Measurements from ENCODE around the gene FKRP. TPM values are rescaled to one million over a fixed set of nuclear protein-coding genes. Genes with fewer than 3 reads are reported as not detected.

FKRP gene
- total and polyA plus RNA-seq, 2 of the 13 experiments (the other 11 are each of a cell fraction or from before 2014, with no cell fraction given): 7.3 to 9.8 TPM

DNA sequence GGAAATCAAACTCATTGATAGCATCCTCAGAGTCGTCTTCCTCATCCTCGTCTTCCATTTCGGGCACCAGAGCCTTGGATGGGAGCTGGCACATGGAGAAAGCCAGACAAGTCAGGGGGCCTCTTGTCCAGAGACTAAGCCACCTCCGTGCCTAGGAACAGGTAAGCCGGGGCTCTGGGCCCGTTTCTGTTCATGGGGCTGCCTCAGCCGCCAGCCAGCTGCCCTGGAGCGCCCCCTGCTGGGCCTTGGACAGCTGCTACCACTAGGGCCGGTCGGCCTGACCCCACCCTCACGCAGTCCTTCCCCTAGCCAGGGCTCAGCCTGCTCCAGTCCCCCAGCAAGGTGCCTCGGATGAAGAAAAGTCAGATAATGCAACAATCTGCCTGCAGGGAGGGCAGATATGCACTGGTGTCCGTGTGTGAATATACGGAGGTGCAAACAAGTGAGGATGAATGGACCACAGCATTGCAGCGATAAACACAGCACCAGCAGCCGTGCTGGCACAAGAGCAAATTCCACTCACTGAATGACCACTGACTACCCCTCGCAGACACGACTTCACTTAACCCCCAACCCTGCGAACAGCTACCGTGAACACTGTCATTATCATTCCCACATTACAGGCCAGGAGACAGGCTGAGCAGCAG, 17.0 kb upstream of the FKRP start (continued):
- TF ChIP-seq RAD21 (CRISPR knock-in tag; IDR thresholded peaks at IDR 0.05) (peak; percentile 86), NFKB2 (CRISPR knock-in tag; IDR thresholded peaks at IDR 0.05; ENCODE audit: borderline replicate concordance) (0 out of 2 replicates have a peak, but pooled peaks have one; percentile 9), GZF1 (CRISPR knock-in tag; IDR thresholded peaks at IDR 0.05) (no peak), ONECUT2 (CRISPR knock-in tag; IDR thresholded peaks at IDR 0.05) (no peak), STAG1 (CRISPR knock-in tag; IDR thresholded peaks at IDR 0.05) (peak; percentile 72), ARID4A (CRISPR knock-in tag; IDR thresholded peaks at IDR 0.05; ENCODE audit: borderline replicate concordance) (peak; percentile 33; the same call in 1 of the 2 replicates), ZNF574 (CRISPR knock-in tag; IDR thresholded peaks at IDR 0.05) (no peak), TFAP4 (IDR thresholded peaks at IDR 0.05; ENCODE audit: borderline replicate concordance, low read depth) (peak; percentile 55), SALL1 (CRISPR knock-in tag; IDR thresholded peaks at IDR 0.05) (peak; percentile 20; the same call in 1 of the 2 replicates), MBNL3 (CRISPR knock-in tag; conservative IDR thresholded peaks at IDR 0.05) (no peak), ZNF687 (CRISPR knock-in tag; IDR thresholded peaks at IDR 0.05) (peak; percentile 57)
- TF ChIP-seq, protein P1, sequence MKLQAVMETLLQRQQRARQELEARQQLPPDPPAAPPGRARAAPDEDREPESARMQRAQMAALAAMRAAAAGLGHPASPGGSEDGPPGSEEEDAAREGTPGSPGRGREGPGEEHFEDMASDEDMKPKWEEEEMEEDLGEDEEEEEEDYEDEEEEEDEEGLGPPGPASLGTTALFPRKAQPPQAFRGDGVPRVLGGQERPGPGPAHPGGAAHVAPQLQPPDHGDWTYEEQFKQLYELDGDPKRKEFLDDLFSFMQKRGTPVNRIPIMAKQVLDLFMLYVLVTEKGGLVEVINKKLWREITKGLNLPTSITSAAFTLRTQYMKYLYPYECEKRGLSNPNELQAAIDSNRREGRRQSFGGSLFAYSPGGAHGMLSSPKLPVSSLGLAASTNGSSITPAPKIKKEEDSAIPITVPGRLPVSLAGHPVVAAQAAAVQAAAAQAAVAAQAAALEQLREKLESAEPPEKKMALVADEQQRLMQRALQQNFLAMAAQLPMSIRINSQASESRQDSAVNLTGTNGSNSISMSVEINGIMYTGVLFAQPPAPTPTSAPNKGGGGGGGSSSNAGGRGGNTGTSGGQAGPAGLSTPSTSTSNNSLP (IDR thresholded peaks at IDR 0.05; ENCODE audit: low read depth, low read length): no peak
